HG03196 (cell line): ENCODE results near the gene SMCO2.

Source experiments
- ATAC-seq: cut with Tn5 transposase; IDR thresholded peaks from one replicate; pipeline ENCODE4 v1.9.1; 2021; ENCODE audit not compliant: unreplicated experiment

SMCO2 gene

GRCh38 chr12:27446436-27446835 is at the start of gene SMCO2:
SMCO2 (plus strand) TSS chr12:27446736; CDS start chr12:27470632, 23,896 bp downstream.
- ATAC-seq = no peak

DNA sequence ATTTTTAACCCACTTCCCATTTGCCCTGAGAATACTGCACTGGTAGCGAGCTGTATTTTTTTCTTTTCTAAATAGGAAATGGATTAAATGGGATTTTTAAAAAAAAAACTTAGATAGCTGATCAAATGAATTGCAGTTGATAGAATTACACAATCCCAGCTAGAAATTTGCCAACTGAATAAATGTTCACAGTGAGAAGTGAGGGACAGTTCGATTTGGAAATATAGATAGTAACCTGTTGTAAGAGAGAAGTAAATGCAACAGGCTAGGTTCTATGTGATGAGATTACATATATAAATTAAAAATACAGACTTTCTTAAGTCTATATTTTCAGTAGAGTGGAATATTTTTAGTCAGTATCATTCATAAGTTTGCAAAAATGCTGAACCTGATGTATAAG is 48.1 kb upstream of the SMCO2 start:
- no peak for ATAC-seq

DNA sequence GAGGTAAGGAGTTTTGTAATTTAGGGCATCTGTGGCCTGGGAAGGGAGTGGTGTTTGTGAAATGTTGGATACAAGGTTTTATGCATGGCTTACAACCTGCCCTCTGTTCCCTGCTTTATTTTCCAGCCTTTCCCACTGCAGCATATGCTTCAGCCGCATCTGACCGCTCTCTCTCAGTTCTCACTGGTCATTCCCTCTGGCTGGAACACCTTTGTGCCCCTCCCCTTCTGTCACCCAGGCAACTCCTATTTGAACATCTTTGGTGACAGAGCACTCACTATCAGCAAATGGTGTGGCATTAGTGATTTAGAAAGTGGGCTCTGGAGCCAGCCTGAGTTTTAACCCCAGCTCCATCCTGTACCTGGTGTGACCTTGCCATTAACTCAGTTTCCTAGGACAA is 47.5 kb upstream of the SMCO2 start:
- ATAC-seq = no peak

- ATAC-seq = no peak
Observed at GRCh38 chr12:27400856-27401354, 45.6 kb upstream of the SMCO2 start.

DNA sequence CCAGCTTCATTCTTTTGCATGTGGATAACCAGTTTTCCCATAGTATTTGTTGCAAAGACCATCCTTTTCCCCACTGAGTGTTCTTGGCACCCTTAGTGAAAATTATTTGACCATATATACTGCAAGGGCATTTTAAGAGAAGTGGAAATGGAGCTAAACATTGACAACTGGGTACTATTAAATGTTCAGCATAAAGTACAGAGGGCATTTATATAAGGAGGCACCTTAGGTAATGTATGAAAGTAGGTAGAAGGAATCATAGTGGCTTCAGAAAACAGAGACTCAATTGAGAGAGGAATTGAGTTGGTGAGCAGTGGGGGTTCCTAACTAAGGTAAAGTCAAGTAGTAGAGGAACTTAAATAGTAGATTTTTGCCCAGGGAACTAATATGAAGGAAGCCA is 34.5 kb upstream of the SMCO2 start:
- ATAC-seq = no peak

DNA sequence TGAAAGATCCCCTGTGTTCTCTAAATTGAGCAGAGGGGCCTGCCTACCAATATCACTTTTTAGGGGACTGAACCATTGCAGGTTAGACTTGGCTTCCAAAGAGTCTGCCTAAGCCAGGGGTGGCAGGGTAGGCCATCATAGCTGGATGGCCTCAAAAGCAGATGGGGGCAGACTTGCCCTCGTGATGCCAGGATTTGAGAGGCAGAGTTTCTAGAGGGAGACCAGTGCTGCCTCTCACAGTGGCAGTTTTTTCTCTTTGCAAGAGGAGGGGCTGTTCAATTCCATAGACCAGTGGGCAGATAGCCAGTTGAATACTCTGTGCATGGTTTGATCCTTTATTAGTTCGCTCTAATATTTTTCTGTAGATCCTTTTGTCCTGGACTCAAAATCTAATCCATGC is 23.8 kb upstream of the SMCO2 start:
- ATAC-seq = no peak

DNA sequence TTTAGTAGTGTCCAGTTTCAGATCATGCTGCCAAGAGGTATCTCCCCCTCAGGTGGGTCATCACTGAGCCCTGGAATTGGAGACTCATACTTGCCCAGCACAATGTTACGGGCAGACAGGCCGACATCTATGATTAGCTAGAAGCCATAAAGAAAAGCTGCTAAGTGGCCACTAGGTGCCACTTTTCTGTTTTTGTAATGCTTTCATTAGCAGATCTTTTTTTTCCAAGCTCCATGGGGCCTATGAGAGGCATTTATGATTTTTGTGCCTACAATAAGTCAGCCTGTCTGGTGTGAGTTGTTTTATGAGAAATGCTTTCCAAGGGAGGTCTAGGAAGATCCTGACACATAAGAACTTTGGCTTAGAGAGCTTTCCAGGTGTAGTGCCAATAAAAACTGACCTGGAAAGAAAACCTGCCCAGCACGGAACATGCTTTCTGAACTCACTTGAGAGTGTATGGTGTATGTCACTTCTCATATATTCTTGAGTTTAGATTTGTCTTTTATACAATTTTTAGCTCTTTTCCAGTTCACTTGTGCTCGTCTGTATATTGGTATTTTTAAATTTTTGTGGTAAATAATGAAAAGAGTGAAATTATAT is 21.8 kb upstream of the SMCO2 start:
- no peak for ATAC-seq

- no peak for ATAC-seq
Observed at GRCh38 chr12:27425306-27425705, 21.2 kb upstream of the SMCO2 start.

- no peak for ATAC-seq
Observed at GRCh38 chr12:27426743-27427487, 19.6 kb upstream of the SMCO2 start.

- no peak for ATAC-seq
Observed at GRCh38 chr12:27427824-27428223, 18.7 kb upstream of the SMCO2 start.

GRCh38 chr12:27428466-27428865 is 18.1 kb upstream of the SMCO2 start:
- no peak for ATAC-seq

- no peak for ATAC-seq
Observed at GRCh38 chr12:27429606-27430005, 16.9 kb upstream of the SMCO2 start.

DNA sequence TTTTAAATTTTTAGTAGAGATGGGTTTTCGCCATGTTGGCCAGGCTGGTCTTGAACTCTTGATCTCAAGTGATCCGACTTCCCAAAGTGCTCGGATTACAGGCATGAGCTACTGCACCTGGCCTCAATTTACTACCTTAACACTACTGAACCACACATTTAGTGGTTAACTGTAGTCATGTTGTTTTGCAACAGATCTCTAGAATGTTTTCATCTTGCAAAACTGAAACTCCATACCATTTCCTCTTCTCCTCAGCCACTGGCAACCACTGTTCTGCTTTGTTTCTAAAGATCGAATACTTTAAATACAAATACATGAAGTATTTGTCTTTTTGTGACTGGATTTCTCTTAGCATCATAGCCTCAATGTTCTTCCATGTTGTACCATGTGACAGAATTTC is 15.4 kb upstream of the SMCO2 start:
- ATAC-seq = no peak

DNA sequence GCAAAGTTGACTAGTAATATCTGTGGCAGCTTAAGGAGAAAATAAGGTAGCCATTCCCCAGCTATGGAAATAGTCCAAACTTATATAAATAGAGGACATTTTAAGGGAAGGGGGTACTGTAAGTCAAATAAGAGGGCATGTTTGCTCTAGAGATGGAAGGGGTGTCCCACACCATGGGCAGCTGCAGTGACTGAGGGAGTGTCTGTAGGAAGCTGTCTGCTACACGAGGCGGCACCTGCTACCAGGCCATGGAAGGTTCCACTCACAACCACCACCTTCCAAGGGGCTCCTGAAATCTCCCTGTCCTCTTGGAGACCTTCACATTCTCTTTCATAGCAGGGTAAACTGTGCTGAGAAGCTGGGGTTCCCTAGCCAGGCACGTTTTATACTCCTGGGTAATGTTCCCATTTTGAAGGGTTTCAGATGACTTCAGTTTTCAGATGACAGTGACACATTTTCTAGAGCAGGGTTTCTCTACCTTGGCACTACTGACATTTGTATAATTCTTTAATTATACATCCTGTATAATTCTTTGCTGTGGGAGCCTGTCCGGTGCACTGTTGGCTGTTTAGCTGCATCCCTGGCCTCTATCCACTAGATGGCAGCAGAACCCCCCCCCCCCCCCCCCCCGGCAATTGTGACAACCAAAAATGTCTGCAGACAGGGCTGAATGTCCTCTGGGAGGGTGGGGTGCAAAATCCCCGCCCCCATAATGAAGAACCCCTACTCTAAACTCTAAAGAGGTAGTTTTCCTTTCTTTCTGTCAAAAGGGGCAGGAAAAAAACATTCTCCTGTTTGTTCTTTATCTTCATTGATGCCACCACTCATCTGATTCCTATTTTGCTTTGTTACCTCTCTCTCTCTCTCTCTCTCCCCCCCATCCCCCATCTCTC is 11.6 kb upstream of the SMCO2 start:
- no peak for ATAC-seq

- no peak for ATAC-seq
Observed at GRCh38 chr12:27436029-27436428, 10.5 kb upstream of the SMCO2 start.

DNA sequence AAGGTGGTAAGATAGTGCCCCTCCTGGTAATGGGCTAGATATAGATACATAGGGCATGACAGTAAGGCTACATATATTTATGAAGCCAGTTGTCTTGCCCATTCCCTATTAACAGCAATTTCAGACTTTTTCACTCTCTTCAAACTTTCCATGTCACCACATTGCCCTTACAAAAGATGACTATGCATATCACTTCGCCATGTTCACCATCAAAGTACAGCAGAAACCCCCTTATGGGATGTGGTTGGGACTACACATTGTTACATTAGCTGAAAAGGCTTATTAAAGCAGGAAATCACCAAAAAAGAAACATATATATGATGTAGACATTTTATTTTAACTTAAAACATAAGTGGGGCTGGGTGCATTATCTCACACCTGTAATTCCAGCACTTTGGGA is 9.8 kb upstream of the SMCO2 start:
- no peak for ATAC-seq

- ATAC-seq = no peak
Observed at GRCh38 chr12:27437839-27438238, 8.7 kb upstream of the SMCO2 start.

DNA sequence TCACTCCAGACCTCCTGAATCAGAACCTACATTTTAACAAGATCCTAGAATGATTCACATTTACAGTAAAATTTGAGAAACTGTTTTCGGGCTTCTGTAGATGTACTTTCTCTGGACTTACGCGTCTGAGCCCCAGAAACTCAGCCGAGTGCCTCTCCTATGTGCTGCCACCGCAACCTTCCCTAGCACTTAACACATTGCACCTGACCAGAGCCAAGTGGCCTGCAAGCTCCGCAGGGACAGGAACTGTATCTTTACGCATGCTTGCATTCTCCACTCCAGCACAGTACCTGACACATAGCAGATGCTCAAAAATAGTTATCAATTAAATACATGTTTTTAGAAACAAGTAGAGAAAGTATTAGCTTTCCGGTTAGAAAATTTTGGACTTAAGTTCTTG is 1.2 kb downstream of the SMCO2 start:
- no peak for ATAC-seq

- no peak for ATAC-seq
Observed at GRCh38 chr12:27449026-27449425, 2.5 kb downstream of the SMCO2 start.

- ATAC-seq = no peak
Observed at GRCh38 chr12:27449893-27450534, 3.5 kb downstream of the SMCO2 start.
